OCI-LY1 (cell line): Measurements from ENCODE around the gene CAB39.

ENCODE experiments used
- H2AFZ ChIP-seq: fragments of 200-600 bp; sonication (generic), shearing (Covaris generic); 2 replicates; pipeline ENCODE4 v1.6.0; 2014; ENCODE audit warnings: antibody characterized with exemption, mild to moderate bottlenecking, low read length
- H3F3A ChIP-seq: fragments of 200-600 bp; sonication (generic), shearing (Covaris generic); 2 replicates; pipeline ENCODE4 v1.6.0; 2014; ENCODE audit warnings: mild to moderate bottlenecking, antibody characterized with exemption, low read length, moderate library complexity; ENCODE audit not compliant: insufficient read depth
- H3K27ac ChIP-seq: fragments of 200-600 bp; sonication (generic); 2 replicates; pipeline ENCODE4 v1.5.1; 2014; ENCODE audit warnings: low read length, mixed run types, mild to moderate bottlenecking, low read depth; ENCODE audit not compliant: poor library complexity, severe bottlenecking
- H3K27me3 ChIP-seq: fragments of 200-600 bp; sonication (generic); 2 replicates; pipeline ENCODE4 v1.6.0; 2014; ENCODE audit warnings: antibody characterized with exemption, mild to moderate bottlenecking, low read length, moderate library complexity; ENCODE audit not compliant: insufficient read depth
- H3K36me3 ChIP-seq: fragments of 200-600 bp; sonication (generic); 2 replicates; pipeline ENCODE4 v1.6.1; 2014; ENCODE audit warnings: mild to moderate bottlenecking, antibody characterized with exemption, low read length, moderate library complexity, mixed read lengths; ENCODE audit not compliant: insufficient read depth
- H3K4me1 ChIP-seq: fragments of 200-600 bp; sonication (generic); 2 replicates; pipeline ENCODE4 v1.5.1; 2014; ENCODE audit warnings: mild to moderate bottlenecking, low read length, moderate library complexity; ENCODE audit not compliant: insufficient read depth, severe bottlenecking
- H3K4me2 ChIP-seq: fragments of 200-600 bp; sonication (generic), shearing (Covaris generic); 2 replicates; pipeline ENCODE4 v1.6.1; 2014; ENCODE audit warnings: low read length
- H3K4me3 ChIP-seq: fragments of 200-600 bp; sonication (generic); 2 replicates; pipeline ENCODE4 v1.5.1; 2014; ENCODE audit warnings: low read length, low read depth, mild to moderate bottlenecking, mixed read lengths; ENCODE audit not compliant: poor library complexity, severe bottlenecking
- H3K79me2 ChIP-seq: fragments of 200-600 bp; shearing (Covaris generic); 2 replicates; pipeline ENCODE4 v1.6.1; 2016; ENCODE audit warnings: mixed run types, low read length, mixed read lengths; ENCODE audit not compliant: insufficient read depth
- H3K9ac ChIP-seq: fragments of 200-600 bp; sonication (generic), shearing (Covaris generic); 2 replicates; pipeline ENCODE4 v1.6.1; 2014; ENCODE audit warnings: mild to moderate bottlenecking, low read length, mixed read lengths
- H3K9me2 ChIP-seq: fragments of 200-600 bp; sonication (generic), shearing (Covaris generic); 2 replicates; pipeline ENCODE4 v1.6.1; 2014; ENCODE audit warnings: low read depth, mild to moderate bottlenecking, low read length, mixed read lengths
- H3K9me3 ChIP-seq: fragments of 200-600 bp; shearing (Covaris generic); 2 replicates; pipeline ENCODE4 v1.6.1; 2014; ENCODE audit warnings: low read length, mixed read lengths
- H4K20me1 ChIP-seq: fragments of 200-600 bp; sonication (generic), shearing (Covaris generic); 2 replicates; pipeline ENCODE4 v1.6.0; 2016; ENCODE audit warnings: mild to moderate bottlenecking, low read length; ENCODE audit not compliant: insufficient read depth
- EZH2 ChIP-seq: fragments of 200-600 bp; sonication (generic), shearing (Covaris generic); IDR thresholded peaks from 2 replicates; pipeline ENCODE4 v1.8.0; 2017; ENCODE audit warnings: borderline replicate concordance, mixed run types, mild to moderate bottlenecking, antibody characterized with exemption, low read length, moderate library complexity, mixed read lengths
- TF ChIP-seq, protein P1 (sequence below): fragments of 200-600 bp; sonication (generic), shearing (Covaris generic); IDR thresholded peaks from 2 replicates; pipeline ENCODE4 v1.5.1; 2017; ENCODE audit warnings: mild to moderate bottlenecking, antibody characterized with exemption, low read length, moderate library complexity, mixed read lengths

The CAB39 gene

GRCh38 chr2:230779607-230780006 is 67.0 kb downstream of the CAB39 start:
- TF ChIP-seq EZH2 = no peak
- TF ChIP-seq, protein P1, sequence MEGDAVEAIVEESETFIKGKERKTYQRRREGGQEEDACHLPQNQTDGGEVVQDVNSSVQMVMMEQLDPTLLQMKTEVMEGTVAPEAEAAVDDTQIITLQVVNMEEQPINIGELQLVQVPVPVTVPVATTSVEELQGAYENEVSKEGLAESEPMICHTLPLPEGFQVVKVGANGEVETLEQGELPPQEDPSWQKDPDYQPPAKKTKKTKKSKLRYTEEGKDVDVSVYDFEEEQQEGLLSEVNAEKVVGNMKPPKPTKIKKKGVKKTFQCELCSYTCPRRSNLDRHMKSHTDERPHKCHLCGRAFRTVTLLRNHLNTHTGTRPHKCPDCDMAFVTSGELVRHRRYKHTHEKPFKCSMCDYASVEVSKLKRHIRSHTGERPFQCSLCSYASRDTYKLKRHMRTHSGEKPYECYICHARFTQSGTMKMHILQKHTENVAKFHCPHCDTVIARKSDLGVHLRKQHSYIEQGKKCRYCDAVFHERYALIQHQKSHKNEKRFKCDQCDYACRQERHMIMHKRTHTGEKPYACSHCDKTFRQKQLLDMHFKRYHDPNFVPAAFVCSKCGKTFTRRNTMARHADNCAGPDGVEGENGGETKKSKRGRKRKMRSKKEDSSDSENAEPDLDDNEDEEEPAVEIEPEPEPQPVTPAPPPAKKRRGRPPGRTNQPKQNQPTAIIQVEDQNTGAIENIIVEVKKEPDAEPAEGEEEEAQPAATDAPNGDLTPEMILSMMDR = no peak
- peaks cover 64% of the 10 kb centered on the region for H3K36me3 ChIP-seq
- H3K79me2 ChIP-seq = peaks cover 9% of the 10 kb centered on the region; the same call in 1 of the 2 replicates
- H3K4me1 ChIP-seq = no peaks in the 10 kb centered on the region
- no peaks in the 10 kb centered on the region for H4K20me1 ChIP-seq
- no peak overlapping the region for H3K27ac ChIP-seq
- H3F3A ChIP-seq = no peaks in the 10 kb centered on the region
- H3K9ac ChIP-seq = no peak overlapping the region
- no peaks in the 10 kb centered on the region for H3K27me3 ChIP-seq
- no peak overlapping the region for H3K4me2 ChIP-seq
- H3K9me3 ChIP-seq = peaks cover 4% of the 10 kb centered on the region
- H3K9me2 ChIP-seq = no peaks in the 10 kb centered on the region
- no peak overlapping the region for H2AFZ ChIP-seq
- H3K4me3 ChIP-seq = no peak overlapping the region

GRCh38 chr2:230781130-230781797 is 68.6 kb downstream of the CAB39 start:
- Histone ChIP-seq H2AFZ (no peak overlapping the region), H3K9me3 (peaks cover 4% of the 10 kb centered on the region), H3K27ac (no peak overlapping the region), H3K79me2 (0 out of 2 replicates have a peak, but pooled peaks cover 5% of the 10 kb centered on the region), H3K4me3 (no peak overlapping the region), H3K9me2 (no peaks in the 10 kb centered on the region), H3F3A (no peaks in the 10 kb centered on the region), H3K27me3 (no peaks in the 10 kb centered on the region), H4K20me1 (no peaks in the 10 kb centered on the region), H3K36me3 (peaks cover 65% of the 10 kb centered on the region), H3K4me1 (no peaks in the 10 kb centered on the region), H3K9ac (no peak overlapping the region), H3K4me2 (no peak overlapping the region)
- no peak for TF ChIP-seq EZH2
- TF ChIP-seq, protein P1 = no peak

- Histone ChIP-seq H3K9ac (no peak overlapping the region), H3K4me2 (no peak overlapping the region), H3K4me3 (no peak overlapping the region), H3K9me3 (peaks cover 20% of the 10 kb centered on the region), H2AFZ (no peak overlapping the region), H3K27ac (no peak overlapping the region), H3K27me3 (no peaks in the 10 kb centered on the region), H3K9me2 (no peaks in the 10 kb centered on the region), H3F3A (no peaks in the 10 kb centered on the region), H3K36me3 (peaks cover 79% of the 10 kb centered on the region), H4K20me1 (no peaks in the 10 kb centered on the region), H3K79me2 (0 out of 2 replicates have a peak, but pooled peaks cover 5% of the 10 kb centered on the region), H3K4me1 (no peaks in the 10 kb centered on the region)
- TF ChIP-seq, protein P1 = no peak
- TF ChIP-seq EZH2 = no peak
Measured at GRCh38 chr2:230783101-230783500, 70.5 kb downstream of the CAB39 start.
